NK-92 (cell line): ENCODE measurements around the gene UGT1A10.
"Not testable (repeated sequence)": the region's sequence is repeated elsewhere in the genome, so short reads cannot be mapped to it uniquely, and the experiment has no call there.

Source experiments
- DNase-seq: peaks from one replicate; lab custom pipeline; 2025; ENCODE audit not compliant: unreplicated experiment; lab: John Stamatoyannopoulos, UW

The UGT1A10 gene

GRCh38 chr2:233636306-233636705, at the start of gene UGT1A10:
UGT1A10 (plus strand) TSS chr2:233636448; CDS start chr2:233636523, 75 bp downstream.
- not testable (repeated sequence) for DNase-seq

- no peak for DNase-seq
Measured at GRCh38 chr2:233588400-233588799, 47.8 kb upstream of the UGT1A10 start.

GRCh38 chr2:233592706-233593105, 43.5 kb upstream of the UGT1A10 start:
- not testable (repeated sequence) for DNase-seq

GRCh38 chr2:233593201-233593600, 43.0 kb upstream of the UGT1A10 start:
- DNase-seq: no peak

- DNase-seq: no peak
Measured at GRCh38 chr2:233597522-233597921, 38.7 kb upstream of the UGT1A10 start.

DNA sequence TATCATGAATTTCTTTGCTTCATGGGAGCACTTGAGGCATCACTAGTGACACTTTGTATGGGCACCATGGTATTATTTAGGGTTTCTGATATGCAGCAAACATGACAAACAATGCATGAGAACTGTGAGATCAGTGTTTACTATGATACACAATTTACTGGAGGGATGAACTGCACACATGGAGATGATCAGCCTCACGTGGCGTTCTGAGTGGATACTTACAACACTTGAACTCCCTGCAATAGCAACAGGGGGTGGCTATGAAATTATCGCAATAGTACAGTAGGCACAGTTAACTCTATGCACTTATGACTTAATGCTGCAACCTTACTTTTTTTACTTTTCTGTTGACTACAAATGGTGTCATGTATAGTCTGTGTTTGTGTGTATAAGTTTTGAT, 37.3 kb upstream of the UGT1A10 start:
- DNase-seq: no peak

- DNase-seq: no peak
Measured at GRCh38 chr2:233600386-233600785, 35.9 kb upstream of the UGT1A10 start.

GRCh38 chr2:233602076-233602475, 34.2 kb upstream of the UGT1A10 start:
- no peak for DNase-seq

DNA sequence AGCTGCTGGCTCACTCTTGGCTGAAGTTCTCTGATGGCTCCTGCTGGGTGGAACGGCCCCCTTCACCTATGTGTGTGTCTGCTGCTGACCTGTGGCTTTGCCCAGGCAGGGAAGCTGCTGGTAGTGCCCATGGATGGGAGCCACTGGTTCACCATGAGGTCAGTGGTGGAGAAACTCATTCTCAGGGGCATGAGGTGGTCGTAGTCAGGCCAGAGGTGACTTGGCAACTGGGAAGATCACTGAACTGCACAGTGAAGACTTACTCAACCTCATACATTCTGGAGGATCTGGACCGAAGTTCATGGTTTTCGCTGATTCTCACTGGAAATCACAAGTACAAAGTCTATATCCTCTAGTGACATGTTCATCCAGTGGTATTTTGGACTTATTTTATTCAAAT, 32.7 kb upstream of the UGT1A10 start:
- no peak for DNase-seq

GRCh38 chr2:233604826-233605225, 31.4 kb upstream of the UGT1A10 start:
- no peak for DNase-seq

DNA sequence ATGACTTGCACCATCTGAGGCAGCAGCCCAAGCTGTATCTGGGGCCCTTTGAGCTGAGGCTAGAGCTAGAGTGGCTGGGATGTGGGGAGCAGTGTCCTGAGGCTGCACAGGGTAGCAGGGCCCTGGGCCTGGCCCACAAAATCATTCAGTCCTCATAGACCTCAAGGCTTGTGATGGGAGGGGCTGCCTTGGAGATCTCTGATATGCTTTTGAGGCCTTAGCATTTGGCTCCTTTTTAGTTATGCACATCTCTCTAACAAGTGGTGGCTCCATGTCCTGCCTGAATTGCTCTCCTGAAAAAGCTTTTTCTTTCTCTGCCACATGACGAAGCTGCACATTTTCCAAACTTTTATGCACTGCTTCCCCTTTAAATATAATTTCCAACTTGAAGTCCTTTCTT, 30.6 kb upstream of the UGT1A10 start:
- DNase-seq: no peak

- DNase-seq: no peak
Measured at GRCh38 chr2:233611284-233611683, 25.0 kb upstream of the UGT1A10 start.

DNA sequence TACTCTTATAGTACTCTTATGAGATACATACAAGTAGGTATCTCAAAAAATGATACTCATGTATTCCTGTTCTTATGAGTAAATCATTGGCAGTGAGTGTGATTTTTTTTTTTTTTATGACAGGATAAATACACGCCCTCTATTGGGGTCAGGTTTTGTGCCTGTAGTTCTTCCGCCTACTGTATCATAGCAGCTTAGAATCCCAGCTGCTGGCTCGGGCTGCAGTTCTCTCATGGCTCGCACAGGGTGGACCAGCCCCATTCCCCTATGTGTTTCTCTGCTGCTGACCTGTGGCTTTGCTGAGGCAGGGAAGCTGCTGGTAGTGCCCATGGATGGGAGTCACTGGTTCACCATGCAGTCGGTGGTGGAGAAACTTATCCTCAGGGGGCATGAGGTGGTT, 18.8 kb upstream of the UGT1A10 start, which contains the start of gene UGT1A8:
Gene UGT1A8 (plus strand): TSS at position 158 of the 400 bp plus-strand sequence. CDS start 75 bp downstream, at position 233.
- not testable (repeated sequence) for DNase-seq

DNA sequence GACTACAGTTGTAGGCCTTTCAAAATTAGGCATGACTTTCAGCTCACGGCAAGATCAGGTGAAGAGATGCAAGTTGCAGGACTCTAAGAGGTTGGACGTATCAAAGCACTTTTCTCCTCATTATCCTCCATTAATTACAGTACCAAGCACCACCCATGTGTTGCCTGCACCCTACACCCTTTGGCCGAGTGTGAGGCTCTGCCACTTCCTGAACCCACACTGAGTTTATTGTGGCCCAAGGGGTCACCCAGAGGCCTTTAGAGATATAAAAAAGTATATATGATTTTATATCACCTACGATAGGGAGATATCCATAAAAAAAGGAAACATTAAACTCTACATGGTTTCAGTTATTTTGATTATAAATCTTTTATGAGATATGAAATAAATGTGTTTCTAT, 16.0 kb upstream of the UGT1A10 start:
- no peak for DNase-seq

GRCh38 chr2:233621863-233622262, 14.4 kb upstream of the UGT1A10 start:
- DNase-seq: not testable (repeated sequence)

- DNase-seq: no peak
Measured at GRCh38 chr2:233627331-233628025, 8.8 kb upstream of the UGT1A10 start.

DNA sequence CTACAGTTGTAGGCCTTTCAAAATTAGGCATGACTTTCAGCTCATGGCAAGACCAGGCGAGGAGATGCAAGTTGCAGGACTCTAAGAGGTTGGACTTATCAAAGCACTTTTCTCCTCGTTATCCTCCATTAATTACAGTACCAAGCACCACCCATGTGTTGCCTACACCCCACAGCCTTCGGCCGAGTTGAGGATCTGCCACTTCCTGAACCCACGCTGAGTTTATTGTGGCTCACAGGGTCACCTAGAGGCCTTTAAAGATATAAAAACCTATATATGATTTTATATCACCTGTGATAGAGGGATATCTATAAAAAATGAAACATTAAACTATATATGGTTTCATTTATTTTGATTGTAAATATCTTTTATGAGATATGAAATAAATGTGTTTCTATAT, 2.6 kb downstream of the UGT1A10 start:
- no peak for DNase-seq

DNA sequence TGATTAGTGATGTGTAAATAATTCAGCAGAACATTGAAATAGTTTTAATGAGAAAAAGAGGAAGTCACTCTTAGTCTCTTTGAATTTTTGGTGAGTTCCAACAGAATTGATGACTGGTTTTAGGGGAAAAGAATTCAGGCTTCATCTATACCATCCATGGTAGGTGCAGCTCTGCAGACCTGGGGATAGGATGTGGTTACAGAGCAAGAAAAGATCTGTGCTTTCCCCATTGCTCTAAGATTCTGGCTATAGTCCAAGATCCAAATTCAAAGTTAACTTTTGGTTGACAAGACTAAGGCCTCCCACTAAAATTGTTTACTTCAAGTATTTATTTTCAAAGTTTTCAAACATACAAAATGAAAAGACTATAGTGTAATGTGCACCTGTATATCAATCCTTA, 3.6 kb downstream of the UGT1A10 start:
- no peak for DNase-seq

- DNase-seq: no peak
Measured at GRCh38 chr2:233643128-233643527, 6.9 kb downstream of the UGT1A10 start.

- DNase-seq: not testable (repeated sequence)
Measured at GRCh38 chr2:233646033-233646432, 9.8 kb downstream of the UGT1A10 start.

- DNase-seq: no peak
Measured at GRCh38 chr2:233650981-233651380, 14.7 kb downstream of the UGT1A10 start.

GRCh38 chr2:233651430-233651829, 15.2 kb downstream of the UGT1A10 start:
- DNase-seq: no peak

GRCh38 chr2:233654501-233654900, 18.3 kb downstream of the UGT1A10 start:
- no peak for DNase-seq
